CD4-positive, alpha-beta T cell treated with Interleukin-15 for 4 hours (primary cell): ENCODE measurements around the gene NEDD4L.

ENCODE experiments used
- DNase-seq: peaks from one replicate; pipeline ENCODE4 v3.0.0-alpha.2; 2020; ENCODE audit warnings: low spot score

NEDD4L gene

GRCh38 chr18:58213440-58213839 lies 169.4 kb downstream of the NEDD4L start:
- DNase-seq: peak; percentile 2

- DNase-seq: no peak
Measured at GRCh38 chr18:58215011-58215410, 171.0 kb downstream of the NEDD4L start.

- no peak for DNase-seq
Measured at GRCh38 chr18:58216071-58216481, 172.1 kb downstream of the NEDD4L start.

- DNase-seq: no peak
Measured at GRCh38 chr18:58217052-58217451, 173.0 kb downstream of the NEDD4L start.

- no peak for DNase-seq
Measured at GRCh38 chr18:58218117-58218516, 174.1 kb downstream of the NEDD4L start.

- DNase-seq: no peak
Measured at GRCh38 chr18:58221060-58221725, 177.2 kb downstream of the NEDD4L start.

- DNase-seq: no peak
Measured at GRCh38 chr18:58222432-58223125, 178.6 kb downstream of the NEDD4L start.

- DNase-seq: no peak
Measured at GRCh38 chr18:58223717-58224424, 179.8 kb downstream of the NEDD4L start.

GRCh38 chr18:58224425-58224750 lies 180.4 kb downstream of the NEDD4L start:
- DNase-seq: no peak

GRCh38 chr18:58225101-58225500 lies 181.1 kb downstream of the NEDD4L start:
- no peak for DNase-seq

- no peak for DNase-seq
Measured at GRCh38 chr18:58226429-58226828, 182.4 kb downstream of the NEDD4L start.

GRCh38 chr18:58227361-58227930 lies 183.4 kb downstream of the NEDD4L start:
- no peak for DNase-seq

- no peak for DNase-seq
Measured at GRCh38 chr18:58228176-58228575, 184.2 kb downstream of the NEDD4L start.

- DNase-seq: no peak
Measured at GRCh38 chr18:58228762-58229161, 184.7 kb downstream of the NEDD4L start.

GRCh38 chr18:58229162-58229561 lies 185.1 kb downstream of the NEDD4L start:
- no peak for DNase-seq

- DNase-seq: no peak
Measured at GRCh38 chr18:58230438-58231179, 186.6 kb downstream of the NEDD4L start.

- no peak for DNase-seq
Measured at GRCh38 chr18:58231930-58232329, 187.9 kb downstream of the NEDD4L start.

- no peak for DNase-seq
Measured at GRCh38 chr18:58232668-58233067, 188.6 kb downstream of the NEDD4L start.

GRCh38 chr18:58234359-58234741 lies 190.3 kb downstream of the NEDD4L start:
- no peak for DNase-seq

- DNase-seq: no peak
Measured at GRCh38 chr18:58235001-58235436, 191.0 kb downstream of the NEDD4L start.

- DNase-seq: no peak
Measured at GRCh38 chr18:58239879-58240278, 195.9 kb downstream of the NEDD4L start.

GRCh38 chr18:58241026-58241679 lies 197.1 kb downstream of the NEDD4L start:
- no peak for DNase-seq
